ENCODE data around the gene GPR173. TPM values are rescaled to one million over a fixed set of nuclear protein-coding genes. Genes with fewer than 3 reads are reported as not detected.
A peak's percentile ranks its signal among the peaks of the same experiment; 100 is the strongest.

GPR173 gene
- total RNA-seq, 4 donors from 2014 or later, result 0.72 to 2.0 (median 1.6) TPM

- DNase-seq (ENCODE audit: low spot score), result no peak
- ATAC-seq (ENCODE audit: low FRiP score), result peak; percentile 77
- TF ChIP-seq, protein P1, sequence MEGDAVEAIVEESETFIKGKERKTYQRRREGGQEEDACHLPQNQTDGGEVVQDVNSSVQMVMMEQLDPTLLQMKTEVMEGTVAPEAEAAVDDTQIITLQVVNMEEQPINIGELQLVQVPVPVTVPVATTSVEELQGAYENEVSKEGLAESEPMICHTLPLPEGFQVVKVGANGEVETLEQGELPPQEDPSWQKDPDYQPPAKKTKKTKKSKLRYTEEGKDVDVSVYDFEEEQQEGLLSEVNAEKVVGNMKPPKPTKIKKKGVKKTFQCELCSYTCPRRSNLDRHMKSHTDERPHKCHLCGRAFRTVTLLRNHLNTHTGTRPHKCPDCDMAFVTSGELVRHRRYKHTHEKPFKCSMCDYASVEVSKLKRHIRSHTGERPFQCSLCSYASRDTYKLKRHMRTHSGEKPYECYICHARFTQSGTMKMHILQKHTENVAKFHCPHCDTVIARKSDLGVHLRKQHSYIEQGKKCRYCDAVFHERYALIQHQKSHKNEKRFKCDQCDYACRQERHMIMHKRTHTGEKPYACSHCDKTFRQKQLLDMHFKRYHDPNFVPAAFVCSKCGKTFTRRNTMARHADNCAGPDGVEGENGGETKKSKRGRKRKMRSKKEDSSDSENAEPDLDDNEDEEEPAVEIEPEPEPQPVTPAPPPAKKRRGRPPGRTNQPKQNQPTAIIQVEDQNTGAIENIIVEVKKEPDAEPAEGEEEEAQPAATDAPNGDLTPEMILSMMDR (IDR thresholded peaks at IDR 0.05), result no peak
Measured at GRCh38 chrX:53088136-53088974, 39.8 kb downstream of the GPR173 start.

DNA sequence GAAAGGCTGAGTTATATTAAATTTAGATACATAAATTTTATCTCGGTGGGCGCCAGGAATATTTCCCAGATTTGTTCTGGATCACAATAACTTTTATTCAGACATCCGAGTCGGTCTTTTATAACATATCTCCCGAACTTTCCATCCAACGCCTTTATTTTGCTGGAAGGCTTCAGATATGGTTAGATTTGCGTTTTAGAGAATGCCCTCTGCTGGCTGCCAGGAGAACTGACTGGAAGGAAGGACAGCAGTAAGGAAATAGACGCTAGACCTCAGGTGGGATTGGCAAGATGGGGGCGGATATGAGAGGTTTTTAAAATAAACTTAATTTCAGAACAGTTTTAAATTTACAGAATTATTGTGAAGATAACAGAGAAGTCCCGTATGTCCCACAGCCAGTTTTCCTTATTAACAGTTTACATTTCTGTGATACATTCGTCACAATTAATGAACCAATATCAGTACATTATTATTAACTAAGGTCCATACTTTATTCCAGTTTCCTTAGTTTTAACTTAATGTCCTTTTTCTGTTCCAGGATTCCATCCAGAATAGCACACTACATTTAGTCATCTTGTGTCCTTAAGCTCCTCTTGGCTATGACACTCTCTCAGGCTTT lies 40.7 kb downstream of the GPR173 start:
- no peak for ATAC-seq (ENCODE audit: low FRiP score)
- TF ChIP-seq, protein P1 (IDR thresholded peaks at IDR 0.05), result no peak
- DNase-seq (ENCODE audit: low spot score), result no peak

DNA sequence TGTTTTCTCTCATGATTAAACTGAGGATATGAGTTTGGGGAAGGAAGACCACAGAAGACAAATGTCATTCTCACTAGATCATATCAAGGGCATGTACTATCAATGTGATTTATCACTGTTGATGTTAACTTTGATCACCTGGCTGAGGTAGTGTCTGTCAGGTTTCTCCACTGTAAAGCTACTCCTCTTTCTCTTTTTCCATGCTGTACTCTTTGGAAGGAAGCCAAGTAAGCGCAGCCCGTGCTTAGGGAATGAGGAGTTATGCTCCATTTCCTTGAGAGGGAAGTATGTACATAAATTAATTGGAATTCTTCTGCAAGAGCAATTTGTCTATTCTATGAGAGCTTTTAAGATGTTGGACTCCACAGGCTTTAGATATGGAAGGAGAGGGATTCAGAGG lies 41.3 kb downstream of the GPR173 start:
- ATAC-seq (ENCODE audit: low FRiP score) (no peak), DNase-seq (ENCODE audit: low spot score) (no peak)
- TF ChIP-seq, protein P1 (IDR thresholded peaks at IDR 0.05), result no peak

DNA sequence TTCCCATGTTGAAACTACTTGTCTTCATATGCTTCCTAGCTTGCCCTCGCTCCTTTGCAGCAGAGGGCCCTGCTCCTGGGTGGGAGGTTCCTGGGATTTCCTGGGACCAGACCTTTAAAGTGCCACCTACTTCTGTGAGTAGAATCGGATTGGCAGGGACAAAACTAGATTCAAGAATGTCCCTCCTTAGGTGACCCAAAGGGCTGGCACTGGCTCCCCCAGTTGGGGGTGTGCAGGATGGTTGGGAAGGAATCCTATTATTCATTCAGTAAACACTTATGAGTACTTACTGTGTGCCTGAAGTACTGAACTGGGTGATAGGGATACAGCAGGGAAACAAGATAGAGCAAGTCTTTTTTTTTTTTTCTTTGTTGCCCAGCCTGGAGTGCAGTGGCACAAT lies 42.8 kb downstream of the GPR173 start:
- ATAC-seq (ENCODE audit: low FRiP score), result no peak
- TF ChIP-seq, protein P1 (IDR thresholded peaks at IDR 0.05), result no peak

DNA sequence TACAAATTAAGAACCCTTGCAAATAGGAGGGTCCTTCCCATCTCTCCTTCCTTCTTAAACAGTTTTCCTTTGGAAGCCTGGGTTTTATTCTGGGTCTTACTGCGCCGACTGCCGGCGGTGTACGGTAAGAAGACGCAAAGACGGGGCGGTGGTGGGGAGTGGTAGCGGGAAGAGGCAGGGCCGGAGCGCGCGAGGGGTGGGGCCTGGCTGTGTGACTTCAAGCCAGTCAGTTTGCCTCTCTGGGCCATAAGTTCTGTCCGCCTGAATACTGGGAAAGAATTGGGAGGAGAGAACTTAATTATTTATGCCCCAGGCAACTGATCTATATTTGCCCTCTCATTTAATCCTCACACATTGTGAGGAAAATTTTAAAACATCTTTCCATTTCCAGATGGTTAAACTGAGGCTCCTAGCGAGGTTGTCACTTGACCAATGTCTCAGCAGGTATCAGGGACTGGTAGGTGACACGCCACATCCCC lies 44.6 kb downstream of the GPR173 start:
- TF ChIP-seq, protein P1 (IDR thresholded peaks at IDR 0.05), result no peak
- peak; percentile 72 for ATAC-seq (ENCODE audit: low FRiP score)
- DNase-seq (ENCODE audit: low spot score), result no peak

More for the DNA sequence above, 42.8 kb downstream of the GPR173 start:
- no peak for DNase-seq (ENCODE audit: low spot score)

GRCh38 chrX:53093748-53094581 lies 45.4 kb downstream of the GPR173 start, which contains the start of gene KANTR:
Gene KANTR (plus strand): TSS chrX:53094142. CDS start chrX:53124273, 30,131 bp downstream.
- TF ChIP-seq, protein P1 (IDR thresholded peaks at IDR 0.05), result no peak
- DNase-seq (ENCODE audit: low spot score) (peak; percentile 48), ATAC-seq (ENCODE audit: low FRiP score) (peak; percentile 94)

All from omental fat pad (tissue), 4 donors.